Prostate gland (tissue), 2 donors: Measurements from ENCODE around the gene HYLS1. TPM values are rescaled to one million over a fixed set of nuclear protein-coding genes. Genes with fewer than 3 reads are reported as not detected.

Experiments
- DNase-seq: peaks from one replicate; pipeline ENCODE4 v3.0.0-alpha.2; 2019; ENCODE audit warnings: low spot score
- H3K27ac ChIP-seq, 2 donors: fragments of 200-600 bp; sonication (generic); 2 replicates each; pipeline ENCODE4 v1.5.1; 2017 to 2019
- H3K27me3 ChIP-seq: fragments of 200-600 bp; sonication (generic); replicated peaks from 2 replicates; pipeline ENCODE4 v1.5.1; 2019; ENCODE audit not compliant: insufficient read depth
- H3K36me3 ChIP-seq, 2 donors: fragments of 200-600 bp; sonication (generic); 1 replicate in 1 of 2; 2 replicates in 1 of 2; pipeline versions ENCODE4 v1.5.1 to v1.8.1; 2017 to 2019
- H3K4me1 ChIP-seq: fragments of 200-600 bp; sonication (generic); replicated peaks from 2 replicates; pipeline ENCODE4 v1.5.1; 2019
- H3K4me3 ChIP-seq, 2 donors: fragments of 200-600 bp; sonication (generic); 2 replicates each; pipeline ENCODE4 v1.5.1; 2017 to 2019
- H3K9me3 ChIP-seq: fragments of 200-600 bp; sonication (generic); 2 replicates; pipeline ENCODE4 v1.5.1; 2017
- CTCF ChIP-seq, 4 experiments: fragments of 200-600 bp in 2 of 4; fragments of 450-650 bp in 2 of 4; sonication (generic) in 2 of 4; IDR thresholded peaks; 1 replicate in 3 of 4; 2 replicates in 1 of 4; pipeline ENCODE4 v1.5.1; 2016 to 2019; ENCODE audit warnings: antibody characterized with exemption in 4 of 4, mild to moderate bottlenecking in 2 of 4, moderate library complexity in 2 of 4
- POLR2A ChIP-seq: fragments of 450-650 bp; IDR thresholded peaks from one replicate; pipeline ENCODE4 v1.6.1; 2016; ENCODE audit warnings: antibody characterized with exemption, mild to moderate bottlenecking
- POLR2AphosphoS5 ChIP-seq: sonication (generic); formaldehyde crosslinking; IDR thresholded peaks from one replicate; pipeline ENCODE4 v1.6.1; 2017; ENCODE audit warnings: antibody characterized with exemption
- WGBS: methylation state at CpG from one replicate; pipeline ENCODE4 v1.1.5; 2018; 5-methylcytosine and 5-hydroxymethylcytosine counted together
- intact Hi-C: fragments of 100-400 bp; cut with DNase I; formaldehyde crosslinking; loops from one replicate; pipeline ENCODE4 v1.14.2; 2022
- total RNA-seq, 2 donors: library from RNA; depleted of rRNA; stranded (reverse); fragments of >200 nt; gene quantifications; one replicate each; pipeline ENCODE4 v1.1.0, GENCODE V29; 2016

Gene HYLS1
- total RNA-seq, 2 donors from 2014 or later = 4.4 to 6.5 TPM

- Histone ChIP-seq H3K4me3 (no peak overlapping the region), H3K9me3 (no peaks in the 10 kb centered on the region), H3K27me3 (no peaks in the 10 kb centered on the region), H3K27ac (no peak overlapping the region), H3K4me1 (no peaks in the 10 kb centered on the region), H3K36me3 (no peaks in the 10 kb centered on the region)
- DNase-seq = no peak
- 86% methylated on average over 8 of the region's 8 CpGs for WGBS
- TF ChIP-seq POLR2AphosphoS5 (no peak), CTCF (IDR thresholded peaks at IDR 0.05) (no peak), POLR2A (no peak)
- intact Hi-C loops = loop anchor here (1.0 to 10.0 kb wide), 2 partner anchors 141 to 271 kb away; partner anchors contain the start of gene CDON
These were observed 36.2 kb downstream of the HYLS1 start for GRCh38 chr11:125923633-125924032.

- Histone ChIP-seq H3K4me3 (no peak overlapping the region), H3K27me3 (no peaks in the 10 kb centered on the region), H3K36me3 (no peaks in the 10 kb centered on the region), H3K27ac (no peak overlapping the region), H3K4me1 (no peaks in the 10 kb centered on the region), H3K9me3 (no peaks in the 10 kb centered on the region)
- WGBS = 96% methylated on average over 9 of the region's 9 CpGs
- DNase-seq = no peak
- intact Hi-C loops = loop anchor here (10.0 kb wide), 1 partner anchor 140 kb away; the partner anchor contains the start of gene CDON
- no peak for TF ChIP-seq POLR2AphosphoS5
These were observed 37.0 kb downstream of the HYLS1 start for GRCh38 chr11:125924384-125925007.

- TF ChIP-seq POLR2A (no peak), CTCF (IDR thresholded peaks at IDR 0.05) (peak in 1 of 4 experiments; percentile 9), POLR2AphosphoS5 (no peak)
- Histone ChIP-seq H3K4me3 (no peak overlapping the region), H3K36me3 (no peaks in the 10 kb centered on the region), H3K27ac (no peak overlapping the region), H3K27me3 (no peaks in the 10 kb centered on the region), H3K9me3 (no peaks in the 10 kb centered on the region), H3K4me1 (no peaks in the 10 kb centered on the region)
- 55% methylated on average over 6 of the region's 6 CpGs for WGBS
- no peak for DNase-seq
- intact Hi-C loops = loop anchor here (10.0 kb wide), 1 partner anchor 140 kb away; the partner anchor contains the start of gene CDON
These were observed 37.8 kb downstream of the HYLS1 start for GRCh38 chr11:125925247-125925740.

GRCh38 chr11:125925804-125926203 is 38.3 kb downstream of the HYLS1 start:
- H3K27me3 ChIP-seq = no peaks in the 10 kb centered on the region
- H3K4me3 ChIP-seq = no peak overlapping the region
- WGBS = 80% methylated on average over 3 of the region's 3 CpGs
- TF ChIP-seq POLR2AphosphoS5 = no peak
- TF ChIP-seq POLR2A = no peak
- no peak for TF ChIP-seq CTCF (IDR thresholded peaks at IDR 0.05)
- H3K9me3 ChIP-seq = no peaks in the 10 kb centered on the region
- no peaks in the 10 kb centered on the region for H3K36me3 ChIP-seq
- no peaks in the 10 kb centered on the region for H3K4me1 ChIP-seq
- H3K27ac ChIP-seq = no peak overlapping the region
- intact Hi-C loops = loop anchor here (10.0 kb wide), 1 partner anchor 139 kb away; the partner anchor contains the start of gene CDON
- no peak for DNase-seq

GRCh38 chr11:125926682-125927081 is 39.2 kb downstream of the HYLS1 start:
- no peak for DNase-seq
- Histone ChIP-seq H3K27me3 (no peaks in the 10 kb centered on the region), H3K4me1 (no peaks in the 10 kb centered on the region), H3K36me3 (no peaks in the 10 kb centered on the region), H3K27ac (no peak overlapping the region), H3K4me3 (no peak overlapping the region), H3K9me3 (no peaks in the 10 kb centered on the region)
- intact Hi-C loops = loop anchor here (10.0 kb wide), 1 partner anchor 138 kb away; the partner anchor contains the start of gene CDON
- 92% methylated on average over 12 of the region's 12 CpGs for WGBS
- TF ChIP-seq CTCF (IDR thresholded peaks at IDR 0.05) = no peak
- no peak for TF ChIP-seq POLR2AphosphoS5
- no peak for TF ChIP-seq POLR2A
